Large intestine (tissue), 3 donors: ENCODE data around the gene PER1. TPM values are rescaled to one million over a fixed set of nuclear protein-coding genes. Genes with fewer than 3 reads are reported as not detected.

Source experiments
- DNase-seq, 2 donors: peaks; one replicate each; pipeline versions ENCODE4 v3.0.0 to v3.0.0-alpha.2; 2013
- H3K27ac ChIP-seq: one replicate; pipeline ENCODE4 v1.5.1; 2013; ENCODE audit warnings: low read length
- H3K27me3 ChIP-seq: 2 replicates; pipeline ENCODE4 v1.6.1; 2013; ENCODE audit warnings: low read length; ENCODE audit not compliant: control insufficient read depth, insufficient read depth
- H3K36me3 ChIP-seq: 2 replicates; pipeline ENCODE4 v1.6.1; 2013; ENCODE audit warnings: low read length; ENCODE audit not compliant: control insufficient read depth, insufficient read depth
- H3K4me1 ChIP-seq: one replicate; pipeline ENCODE4 v1.6.1; 2013; ENCODE audit warnings: low read length; ENCODE audit not compliant: control insufficient read depth, insufficient read depth
- H3K4me3 ChIP-seq: one replicate; pipeline ENCODE4 v1.5.1; 2013; ENCODE audit warnings: low read length
- H3K9me3 ChIP-seq: one replicate; pipeline ENCODE4 v1.6.1; 2013; ENCODE audit warnings: mild to moderate bottlenecking, low read depth, low read length, moderate library complexity; ENCODE audit not compliant: control insufficient read depth
- WGBS: methylation state at CpG from one replicate; pipeline ENCODE4 v1.1.5; 2013; ENCODE audit warnings: low lambda C conversion rate; ENCODE audit not compliant: insufficient coverage; 5-methylcytosine and 5-hydroxymethylcytosine counted together
- polyA plus RNA-seq: library from polyadenylated mRNA; unstranded; fragments of 120-200 nt; gene quantifications from one replicate; pipeline ENCODE4 v1.2.1, GENCODE V29; 2013

Gene PER1
- polyA plus RNA-seq, 1 donor: 27.2 TPM

- Histone ChIP-seq H3K36me3 (peaks cover 85% of the 10 kb centered on the region), H3K4me3 (no peak overlapping the region), H3K27ac (no peak overlapping the region), H3K9me3 (no peaks in the 10 kb centered on the region), H3K4me1 (peaks cover 6% of the 10 kb centered on the region), H3K27me3 (no peaks in the 10 kb centered on the region)
- no peak for DNase-seq
- no CpG with 5 or more reads among the region's 12 CpGs for WGBS
Observed at GRCh38 chr17:8145811-8146210, 6.4 kb downstream of the PER1 start.

DNA sequence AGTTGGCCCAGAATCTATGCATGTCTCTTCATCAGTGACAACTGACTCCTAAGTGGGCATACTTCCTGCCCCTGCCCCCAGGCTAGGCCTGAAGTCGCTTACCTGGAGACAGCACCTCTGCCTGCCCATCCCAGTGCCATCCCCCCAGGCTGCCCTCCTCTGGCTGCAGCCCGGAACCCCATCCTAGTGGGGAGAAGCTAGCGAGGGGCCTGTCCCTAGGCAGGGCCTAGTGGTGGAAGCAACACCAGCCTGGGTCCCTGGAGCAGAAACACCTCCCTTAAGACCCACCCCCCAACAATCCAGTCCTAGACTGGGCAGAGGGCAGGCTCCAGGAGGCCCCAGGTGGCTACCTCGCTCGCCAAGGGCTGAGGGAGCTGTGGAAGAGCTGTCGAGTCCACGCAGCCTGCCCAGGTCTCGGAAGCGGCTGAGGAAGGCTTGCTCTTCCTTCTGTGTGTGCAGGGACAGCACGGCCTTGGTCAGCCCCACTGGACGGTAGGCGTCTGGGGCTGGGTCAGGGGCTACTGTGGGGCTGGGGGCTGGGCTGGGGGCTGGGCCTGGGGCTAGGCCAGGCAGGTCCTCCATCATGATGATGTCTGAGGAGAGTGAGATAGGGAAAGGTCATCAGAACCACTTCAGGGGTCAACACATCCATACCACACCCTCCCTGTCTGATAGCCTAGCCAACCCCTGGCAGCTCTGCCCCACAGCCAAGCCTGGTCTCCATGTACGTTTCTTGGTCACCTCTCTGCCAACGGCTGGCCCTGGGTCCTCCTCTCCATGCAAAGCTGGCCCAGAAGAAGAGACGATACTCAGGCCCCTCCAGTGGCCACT, 7.6 kb downstream of the PER1 start:
- no peak overlapping the region for H3K27ac ChIP-seq
- H3K4me3 ChIP-seq: no peak overlapping the region
- H3K27me3 ChIP-seq: no peaks in the 10 kb centered on the region
- peaks cover 88% of the 10 kb centered on the region for H3K36me3 ChIP-seq
- no peak for DNase-seq
- no peaks in the 10 kb centered on the region for H3K9me3 ChIP-seq
- no CpG with 5 or more reads among the region's 15 CpGs for WGBS
- no peaks in the 10 kb centered on the region for H3K4me1 ChIP-seq

DNA sequence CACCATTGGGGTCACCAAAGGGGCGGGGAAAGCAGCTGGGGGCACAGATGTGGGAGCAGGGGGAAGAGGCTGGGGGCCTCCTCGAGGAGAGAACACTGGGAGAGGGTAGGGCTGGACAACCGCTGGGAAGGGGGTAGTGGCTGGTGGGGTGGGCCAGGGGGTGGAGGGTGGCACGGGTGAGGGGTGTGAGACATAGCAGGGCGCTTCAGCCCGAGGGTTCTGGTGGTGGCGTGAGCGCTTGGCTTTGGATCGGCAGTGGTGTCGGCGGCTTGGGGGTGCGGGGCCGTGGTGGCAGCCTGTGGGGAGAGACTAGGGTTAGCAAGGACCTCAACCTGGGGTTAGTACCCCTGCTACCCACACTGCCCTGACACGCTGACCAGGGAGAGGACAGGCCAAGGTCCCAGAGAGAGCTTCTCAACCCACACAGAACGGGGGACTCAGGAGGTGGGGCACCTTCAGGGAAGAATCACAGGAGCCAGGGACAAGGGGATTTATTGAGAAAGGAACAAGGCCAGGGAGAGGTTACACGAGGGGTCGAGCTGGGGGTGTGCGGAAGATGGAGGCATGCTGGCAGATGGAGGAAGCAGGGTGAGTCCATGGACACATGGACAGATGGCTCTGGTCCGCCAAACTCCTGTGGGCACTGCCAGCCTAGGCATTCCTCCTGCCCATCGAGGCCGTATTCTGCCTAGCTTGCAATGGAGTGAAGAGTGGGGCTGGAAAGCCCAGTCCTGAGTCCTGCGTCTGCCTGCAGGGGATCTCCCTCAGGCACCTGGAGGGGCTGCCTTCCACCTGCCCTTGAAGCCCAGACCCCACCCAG, 8.4 kb downstream of the PER1 start:
- peaks cover 82% of the 10 kb centered on the region for H3K36me3 ChIP-seq
- peaks cover 3% of the 10 kb centered on the region for H3K4me1 ChIP-seq
- no peaks in the 10 kb centered on the region for H3K9me3 ChIP-seq
- no peak overlapping the region for H3K4me3 ChIP-seq
- H3K27me3 ChIP-seq: no peaks in the 10 kb centered on the region
- no peak overlapping the region for H3K27ac ChIP-seq
- DNase-seq: no peak
- WGBS: 100% methylated on average over 1 of the region's 22 CpGs

DNA sequence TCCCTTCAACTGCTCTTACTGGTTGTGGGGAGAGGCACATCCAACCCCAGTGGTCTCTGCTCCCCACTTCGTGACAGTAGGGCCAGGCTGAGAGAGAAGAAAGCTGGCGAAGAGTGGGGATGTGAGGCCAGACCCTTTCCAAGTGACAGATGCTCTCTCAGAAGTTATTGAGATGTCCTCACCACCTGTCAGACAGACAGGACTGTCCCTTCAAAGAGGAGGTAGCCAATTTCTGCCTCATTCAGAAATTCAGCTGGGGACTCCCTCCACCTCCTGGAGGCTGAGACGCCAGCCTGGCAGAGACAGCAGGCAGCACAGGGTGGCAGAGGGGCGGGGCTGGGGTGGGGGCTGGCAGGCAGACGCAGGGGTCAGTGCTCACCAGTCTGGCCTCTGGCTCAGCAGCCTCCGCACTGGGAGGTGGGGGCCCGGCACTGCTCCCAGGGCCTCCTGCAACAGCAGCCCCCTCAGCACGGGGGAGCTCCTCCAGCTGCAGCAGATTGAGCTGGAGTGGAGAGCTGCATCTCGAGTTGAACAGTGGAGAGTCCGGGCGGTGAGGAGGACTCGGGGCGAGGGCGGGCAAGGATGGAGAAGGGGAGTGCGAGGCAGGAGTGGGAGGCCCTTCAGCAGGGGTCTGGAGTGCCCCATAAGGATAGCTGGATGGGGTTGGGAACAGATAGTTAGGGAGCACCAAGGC, 9.2 kb downstream of the PER1 start:
- H3K27me3 ChIP-seq: no peaks in the 10 kb centered on the region
- H3K4me1 ChIP-seq: peaks cover 7% of the 10 kb centered on the region

GRCh38 chr17:8142158-8142886, 9.9 kb downstream of the PER1 start:
- peaks cover 68% of the 10 kb centered on the region for H3K36me3 ChIP-seq
- H3K4me1 ChIP-seq: peaks cover 13% of the 10 kb centered on the region
- no peak for DNase-seq
- no peaks in the 10 kb centered on the region for H3K27me3 ChIP-seq
- H3K4me3 ChIP-seq: no peak overlapping the region
- no CpG with 5 or more reads among the region's 23 CpGs for WGBS
- no peaks in the 10 kb centered on the region for H3K9me3 ChIP-seq
- no peak overlapping the region for H3K27ac ChIP-seq

More for the DNA sequence above, 9.2 kb downstream of the PER1 start:
- Histone ChIP-seq H3K36me3 (peaks cover 75% of the 10 kb centered on the region), H3K27ac (no peak overlapping the region), H3K9me3 (no peaks in the 10 kb centered on the region), H3K4me3 (no peak overlapping the region)
- no peak for DNase-seq
- WGBS: no CpG with 5 or more reads among the region's 15 CpGs

GRCh38 chr17:8141741-8142140, 10.5 kb downstream of the PER1 start:
- Histone ChIP-seq H3K27ac (no peak overlapping the region), H3K4me3 (no peak overlapping the region), H3K4me1 (peaks cover 13% of the 10 kb centered on the region), H3K27me3 (no peaks in the 10 kb centered on the region), H3K36me3 (peaks cover 62% of the 10 kb centered on the region), H3K9me3 (no peaks in the 10 kb centered on the region)
- no peak for DNase-seq
- WGBS: no CpG with 5 or more reads among the region's 11 CpGs

DNA sequence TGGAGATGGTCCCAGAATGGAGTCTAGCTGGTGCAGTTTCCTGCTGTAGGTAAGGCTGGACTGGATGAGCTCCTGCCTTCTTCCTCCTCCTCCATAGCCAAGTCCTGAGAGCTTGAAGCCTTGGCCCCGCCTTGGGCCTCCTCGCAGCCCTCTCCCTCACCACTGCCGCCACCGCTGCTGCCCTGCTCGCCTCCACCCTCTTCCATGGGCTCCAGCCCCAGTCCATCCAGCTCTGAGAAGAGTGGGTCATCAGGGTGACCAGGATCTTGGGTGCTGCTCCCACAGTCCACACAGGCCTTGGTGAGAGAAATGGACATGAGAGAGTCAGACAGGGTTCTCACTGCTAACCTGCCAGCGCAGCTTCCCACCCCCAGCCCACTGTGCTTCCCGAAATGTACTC, 11.2 kb downstream of the PER1 start:
- no peak for DNase-seq
- Histone ChIP-seq H3K36me3 (peaks cover 55% of the 10 kb centered on the region), H3K4me1 (peaks cover 13% of the 10 kb centered on the region), H3K9me3 (no peaks in the 10 kb centered on the region), H3K27ac (no peak overlapping the region), H3K4me3 (no peak overlapping the region), H3K27me3 (no peaks in the 10 kb centered on the region)
- WGBS: no CpG with 5 or more reads among the region's 7 CpGs

DNA sequence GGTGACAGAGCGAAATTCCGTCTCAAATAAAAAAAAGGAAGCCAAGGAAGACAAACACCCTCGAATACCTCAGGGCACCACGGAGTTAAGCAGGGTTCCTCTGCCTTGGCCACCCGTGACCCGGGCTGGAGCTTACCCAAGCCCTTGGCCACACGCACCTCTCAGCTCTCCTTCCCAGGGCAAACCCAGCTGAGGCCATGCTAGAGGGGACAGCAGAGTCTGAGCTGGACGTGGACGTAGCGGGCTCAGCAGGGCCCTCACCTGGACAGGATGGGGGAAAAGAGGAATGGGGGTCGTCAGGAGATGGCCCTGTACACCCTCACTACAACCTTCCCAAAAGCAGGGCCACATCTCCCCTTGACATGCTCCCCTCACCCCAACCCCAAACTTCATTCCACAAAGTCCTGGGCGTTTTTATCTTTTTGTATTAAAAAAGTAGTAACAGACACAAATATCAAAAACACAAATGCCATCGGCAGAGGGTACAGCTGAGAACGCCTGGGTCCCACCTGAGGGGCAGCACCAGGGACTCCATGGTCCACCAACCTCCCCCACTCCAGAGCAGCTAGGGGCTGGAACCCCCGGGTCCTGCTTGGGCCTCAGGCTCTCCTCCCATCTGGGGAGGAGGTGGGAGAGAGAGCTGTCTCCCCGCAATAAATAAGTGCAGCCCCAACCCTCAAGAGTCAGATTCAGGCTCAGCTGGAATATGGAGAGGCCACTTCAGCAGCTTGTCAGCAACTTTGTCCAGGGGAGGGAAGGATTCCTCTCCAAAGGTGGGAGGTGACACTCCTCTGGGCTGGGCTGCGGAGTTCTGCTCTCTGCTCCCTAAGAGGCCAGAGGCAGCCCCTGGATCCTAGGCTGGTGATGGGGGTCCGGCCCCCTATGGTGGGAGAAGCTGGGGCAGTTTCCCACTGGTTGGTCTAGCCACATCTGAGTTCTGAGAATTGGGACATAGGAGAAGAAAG, 11.9 kb downstream of the PER1 start:
- no CpG with 5 or more reads among the region's 18 CpGs for WGBS
- Histone ChIP-seq H3K27me3 (no peaks in the 10 kb centered on the region), H3K36me3 (peaks cover 48% of the 10 kb centered on the region), H3K9me3 (no peaks in the 10 kb centered on the region), H3K4me1 (peaks cover 13% of the 10 kb centered on the region), H3K27ac (no peak overlapping the region), H3K4me3 (no peak overlapping the region)
- DNase-seq: no peak

DNA sequence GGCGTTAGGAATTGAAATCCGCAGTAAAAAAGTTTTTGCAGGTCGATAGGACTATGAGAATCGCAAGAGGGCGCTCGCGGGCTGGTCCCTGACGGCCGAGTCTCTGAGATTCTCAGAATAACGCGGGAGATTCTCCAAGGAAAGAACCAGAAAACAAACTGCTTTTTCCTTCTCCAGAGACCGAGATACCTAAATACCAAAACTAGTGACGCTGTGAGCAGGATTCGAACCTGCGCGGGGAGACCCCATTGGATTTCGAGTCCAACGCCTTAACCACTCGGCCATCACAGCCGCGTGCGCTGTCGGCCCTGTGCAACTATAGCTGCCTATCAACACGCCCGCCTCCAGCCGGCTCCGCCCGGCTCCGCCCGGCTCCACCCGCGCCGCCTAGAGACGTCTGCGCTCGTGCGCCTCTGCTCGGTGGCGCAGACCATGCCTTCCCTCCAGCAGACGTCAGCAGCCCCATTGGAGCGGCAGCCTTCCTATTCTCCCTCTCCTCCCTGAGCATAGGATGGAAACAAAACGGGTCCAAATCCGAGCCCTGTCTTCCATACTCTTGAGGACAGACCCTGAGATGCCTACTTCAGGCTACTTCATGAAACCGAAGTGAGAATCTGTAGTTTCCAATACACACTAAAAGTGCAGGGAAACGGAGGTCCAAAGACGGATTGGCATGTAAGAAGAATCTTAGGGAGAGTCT, 13.4 kb downstream of the PER1 start:
- Histone ChIP-seq H3K9me3 (no peaks in the 10 kb centered on the region), H3K4me3 (peak overlapping the region; percentile 53), H3K27me3 (no peaks in the 10 kb centered on the region), H3K27ac (peak overlapping the region; percentile 98), H3K36me3 (peaks cover 35% of the 10 kb centered on the region), H3K4me1 (peaks cover 13% of the 10 kb centered on the region)
- no CpG with 5 or more reads among the region's 46 CpGs for WGBS
- peak; percentile 96 to 98 for DNase-seq
